Dendritic cell treated with granulocyte-macrophage colony-stimulating factor and Interleukin-4, amounts not matched to agents 40 ng/mL and 50 ng/mL, for 4 days (primary cell): ENCODE data around the gene FAAP20.

Source experiments
- H3K27ac Mint-ChIP-seq: one replicate; pipeline ENCODE4 v1.8.0; 2022; ENCODE audit warnings: mild to moderate bottlenecking, mixed read lengths
- H3K27me3 Mint-ChIP-seq: one replicate; pipeline ENCODE4 v1.8.0; 2022; ENCODE audit warnings: mild to moderate bottlenecking, mixed read lengths
- H3K36me3 Mint-ChIP-seq: one replicate; pipeline ENCODE4 v1.8.0; 2022; ENCODE audit warnings: low read depth, mixed read lengths
- H3K4me1 Mint-ChIP-seq: one replicate; pipeline ENCODE4 v1.8.0; 2022; ENCODE audit warnings: low read depth, mixed read lengths
- H3K4me3 Mint-ChIP-seq: one replicate; pipeline ENCODE4 v1.8.0; 2022; ENCODE audit warnings: mild to moderate bottlenecking, moderate library complexity, mixed read lengths
- H3K9me3 Mint-ChIP-seq: one replicate; pipeline ENCODE4 v1.8.0; 2022; ENCODE audit warnings: mixed read lengths
- intact Hi-C: fragments of 100-400 bp; cut with micrococcal nuclease; formaldehyde crosslinking; loops from one replicate; pipeline ENCODE4 v1.15.0; 2022

Gene FAAP20

DNA sequence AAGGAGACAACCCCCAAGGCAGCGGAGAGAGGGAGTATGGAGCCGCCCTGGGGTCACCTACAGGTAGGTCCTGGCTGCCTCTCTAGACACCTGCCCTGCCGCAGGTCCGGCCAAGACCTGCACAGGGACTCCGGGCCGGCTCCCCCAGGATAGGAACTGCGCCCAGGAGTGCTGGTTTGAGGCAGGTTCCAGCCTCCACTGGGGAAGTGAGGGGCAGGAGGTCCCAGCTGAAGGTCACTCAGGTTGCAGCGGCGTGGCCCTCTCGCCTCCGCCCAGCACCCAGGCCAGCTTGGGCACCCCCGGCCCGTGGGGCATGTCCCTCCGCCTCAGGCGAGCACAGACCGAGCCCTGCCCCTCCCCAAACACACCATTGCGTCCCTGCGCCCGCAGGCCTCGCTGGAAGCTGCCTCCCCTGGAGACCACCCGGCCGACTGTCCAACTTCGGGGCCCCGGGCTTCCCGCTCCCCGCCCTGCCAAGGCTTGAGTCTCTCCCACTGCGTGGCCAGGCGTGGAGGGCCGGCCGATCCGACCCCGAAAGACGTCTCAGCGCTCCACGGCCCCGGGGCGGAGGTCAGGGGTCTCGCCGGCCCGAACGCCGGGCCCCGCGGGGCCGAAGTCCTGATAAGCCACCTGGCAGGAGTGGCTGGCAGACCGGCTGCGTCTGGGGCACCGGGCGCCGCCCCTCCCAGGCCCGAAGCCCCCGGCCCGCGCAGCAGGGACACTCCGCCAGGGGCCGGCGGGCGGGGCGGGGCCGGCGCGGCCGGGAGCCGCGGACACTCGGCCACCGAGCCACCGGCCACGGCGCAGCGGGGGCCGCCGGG lies 32.2 kb upstream of the FAAP20 start:
- H3K36me3 Mint-ChIP-seq = peaks cover 37% of the 10 kb centered on the region

DNA sequence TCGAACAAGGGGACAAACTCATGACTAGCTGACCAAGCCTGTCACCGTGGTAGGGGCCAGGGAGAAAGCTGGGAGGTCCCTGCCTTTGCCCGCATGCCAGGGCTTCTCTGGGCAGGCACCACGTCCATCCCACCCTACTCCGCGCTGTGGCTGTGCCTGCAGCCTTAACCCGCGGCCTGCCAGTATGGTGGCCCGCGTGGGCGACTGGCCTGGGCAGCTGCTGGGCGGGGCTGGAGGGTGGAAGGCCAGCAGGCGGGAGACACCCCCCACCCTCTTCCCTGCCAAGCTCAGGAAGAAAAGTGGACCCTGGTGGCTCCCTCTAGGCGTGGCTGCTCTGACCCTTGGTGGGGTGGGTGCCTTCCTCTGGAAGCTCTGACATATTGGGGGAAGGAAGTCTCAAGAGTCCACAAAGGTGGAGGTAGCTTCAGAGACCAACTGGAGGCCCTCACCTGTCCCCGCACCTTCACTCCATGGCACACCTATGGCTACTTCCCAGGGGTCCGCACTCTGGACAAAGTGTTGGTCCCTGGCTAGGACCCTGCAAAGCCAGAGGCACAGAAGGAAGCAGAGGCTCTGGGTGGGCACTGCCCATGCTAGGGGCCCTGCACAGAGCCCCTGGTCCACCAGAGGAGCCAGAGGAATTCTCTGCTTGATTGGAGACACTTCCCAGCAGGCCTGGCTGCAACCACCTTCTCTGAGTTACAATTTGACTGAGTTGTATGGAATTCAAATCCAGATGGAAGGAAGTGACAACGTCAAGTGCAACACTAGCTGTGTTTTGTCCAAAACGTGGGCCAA lies 30.3 kb upstream of the FAAP20 start:
- peaks cover 18% of the 10 kb centered on the region for H3K36me3 Mint-ChIP-seq
- peak overlapping the region; percentile 4 for H3K4me3 Mint-ChIP-seq
- H3K27ac Mint-ChIP-seq = peak overlapping the region; percentile 86
- H3K4me1 Mint-ChIP-seq = peaks cover 48% of the 10 kb centered on the region
- intact Hi-C loops = no loop called here
- H3K9me3 Mint-ChIP-seq = no peaks in the 10 kb centered on the region
- peaks cover 7% of the 10 kb centered on the region for H3K27me3 Mint-ChIP-seq

More for the DNA sequence above, 32.2 kb upstream of the FAAP20 start:
- Mint-ChIP-seq H3K4me3 (peak overlapping the region; percentile 74), H3K27me3 (peaks cover 3% of the 10 kb centered on the region), H3K4me1 (peaks cover 58% of the 10 kb centered on the region), H3K9me3 (no peaks in the 10 kb centered on the region), H3K27ac (peak overlapping the region; percentile 80)
- intact Hi-C loops = no loop called here

DNA sequence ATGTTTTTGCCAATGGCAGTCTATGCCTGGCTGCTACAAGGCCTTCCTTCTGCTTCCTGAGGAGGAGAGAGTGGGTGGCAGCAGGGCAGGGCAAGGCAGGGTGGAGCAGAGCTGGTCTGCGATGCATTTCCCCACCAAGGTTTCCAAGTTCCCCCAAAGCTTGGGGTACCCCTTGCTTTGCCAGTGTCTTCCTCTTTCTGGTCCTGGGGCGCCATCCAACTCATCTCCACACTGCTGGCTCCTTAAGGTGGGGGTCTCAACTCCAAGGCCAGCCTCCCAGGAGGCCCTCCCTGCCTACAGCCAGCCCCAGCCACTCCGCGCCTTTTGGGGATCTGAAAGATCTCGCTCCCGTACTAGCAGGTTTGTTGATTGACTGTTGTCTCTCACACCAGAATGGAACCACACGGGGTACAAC lies 29.6 kb upstream of the FAAP20 start:
- H3K27me3 Mint-ChIP-seq = peaks cover 7% of the 10 kb centered on the region
- intact Hi-C loops = no loop called here
- H3K4me1 Mint-ChIP-seq = peaks cover 46% of the 10 kb centered on the region
- peaks cover 2% of the 10 kb centered on the region for H3K9me3 Mint-ChIP-seq
- H3K36me3 Mint-ChIP-seq = peaks cover 12% of the 10 kb centered on the region
- peak overlapping the region; percentile 13 for H3K4me3 Mint-ChIP-seq
- peak overlapping the region; percentile 86 for H3K27ac Mint-ChIP-seq

DNA sequence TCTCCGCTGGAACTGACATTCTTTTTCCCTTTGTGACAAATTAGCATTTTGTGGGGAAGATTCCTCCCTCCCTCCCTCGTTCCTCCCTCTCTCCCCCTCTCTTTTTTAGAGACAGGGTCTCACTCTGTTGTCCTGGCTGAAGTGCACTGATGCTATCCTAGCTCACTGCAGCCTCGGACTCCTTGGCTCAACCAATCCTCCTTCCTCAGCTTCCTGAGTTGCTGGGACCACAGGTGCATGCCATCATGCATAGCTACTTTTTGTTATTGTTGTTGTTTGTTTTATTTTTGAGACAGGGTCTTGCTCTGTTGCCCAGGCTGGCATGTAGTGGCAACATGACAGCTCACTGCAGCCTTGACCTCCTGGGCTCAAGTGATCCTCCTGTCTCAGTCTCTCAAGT lies 26.7 kb upstream of the FAAP20 start:
- Mint-ChIP-seq H3K9me3 (peaks cover 9% of the 10 kb centered on the region), H3K27me3 (peaks cover 12% of the 10 kb centered on the region), H3K36me3 (peaks cover 3% of the 10 kb centered on the region), H3K4me1 (peaks cover 49% of the 10 kb centered on the region), H3K4me3 (no peak overlapping the region), H3K27ac (peak overlapping the region; percentile 57)
- intact Hi-C loops = no loop called here

DNA sequence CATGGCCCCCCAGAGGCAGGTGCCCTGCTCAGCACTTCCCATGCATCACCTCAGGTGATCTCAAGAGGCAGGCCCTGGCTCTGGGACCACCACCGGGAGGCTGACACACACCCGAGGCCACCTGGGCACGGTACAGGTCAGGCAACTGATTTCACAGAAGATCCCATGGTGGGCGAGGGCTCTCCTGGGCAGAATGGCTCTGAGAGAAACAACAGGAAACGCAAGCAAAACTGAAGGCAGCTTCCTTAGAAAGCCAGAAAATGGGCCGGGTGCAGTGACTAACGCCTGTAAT lies 22.1 kb upstream of the FAAP20 start:
- peak overlapping the region; percentile 52 for H3K27ac Mint-ChIP-seq
- H3K36me3 Mint-ChIP-seq = no peaks in the 10 kb centered on the region
- H3K27me3 Mint-ChIP-seq = peaks cover 17% of the 10 kb centered on the region
- H3K4me3 Mint-ChIP-seq = no peak overlapping the region
- peaks cover 54% of the 10 kb centered on the region for H3K4me1 Mint-ChIP-seq
- H3K9me3 Mint-ChIP-seq = peaks cover 9% of the 10 kb centered on the region
- intact Hi-C loops = no loop called here

DNA sequence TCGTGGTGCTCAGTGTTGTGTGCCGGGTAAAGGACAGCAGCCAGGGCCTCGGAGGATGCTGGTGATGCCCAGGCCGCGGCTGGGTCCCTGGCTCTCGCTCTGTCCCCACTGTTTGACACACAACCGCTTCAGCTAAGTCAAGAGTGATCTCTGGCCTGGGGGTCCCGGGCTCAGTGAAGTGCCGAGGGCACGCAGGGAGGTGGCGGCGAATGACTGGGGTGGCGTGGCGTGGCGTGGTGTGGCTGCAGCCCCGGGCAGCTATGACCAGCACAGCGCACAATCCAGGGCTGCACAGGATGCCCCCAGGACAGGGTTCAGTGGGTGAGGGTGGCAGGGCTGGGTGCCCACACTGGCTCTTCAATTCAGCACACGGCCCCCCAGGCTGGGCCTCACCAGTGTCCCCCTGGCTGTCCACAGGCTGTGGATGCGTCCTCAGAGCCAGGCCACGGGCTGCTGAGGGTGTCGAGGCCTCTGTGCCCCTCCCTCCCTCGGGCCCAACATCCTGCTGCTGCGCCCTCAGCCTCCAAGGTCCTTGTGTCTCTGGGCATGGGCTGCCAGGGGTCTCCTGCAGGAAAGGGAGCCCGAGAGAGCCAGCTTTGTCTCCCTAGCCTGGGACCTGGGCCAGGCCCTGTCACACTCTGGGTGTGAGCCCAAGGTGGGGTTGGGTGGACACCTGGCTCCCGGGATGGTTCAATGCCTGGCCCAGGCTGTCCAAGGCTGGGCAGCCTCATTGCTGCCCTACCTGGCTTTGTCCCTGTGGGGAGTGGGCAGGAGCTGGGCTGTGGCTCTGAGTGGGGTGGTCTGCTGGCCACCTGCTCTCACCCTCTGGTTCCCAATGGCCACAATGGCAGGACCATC lies 21.6 kb upstream of the FAAP20 start:
- Mint-ChIP-seq H3K4me3 (no peak overlapping the region), H3K9me3 (peaks cover 9% of the 10 kb centered on the region), H3K27me3 (peaks cover 13% of the 10 kb centered on the region), H3K4me1 (peaks cover 50% of the 10 kb centered on the region), H3K36me3 (no peaks in the 10 kb centered on the region), H3K27ac (peak overlapping the region; percentile 52)
- intact Hi-C loops = no loop called here

DNA sequence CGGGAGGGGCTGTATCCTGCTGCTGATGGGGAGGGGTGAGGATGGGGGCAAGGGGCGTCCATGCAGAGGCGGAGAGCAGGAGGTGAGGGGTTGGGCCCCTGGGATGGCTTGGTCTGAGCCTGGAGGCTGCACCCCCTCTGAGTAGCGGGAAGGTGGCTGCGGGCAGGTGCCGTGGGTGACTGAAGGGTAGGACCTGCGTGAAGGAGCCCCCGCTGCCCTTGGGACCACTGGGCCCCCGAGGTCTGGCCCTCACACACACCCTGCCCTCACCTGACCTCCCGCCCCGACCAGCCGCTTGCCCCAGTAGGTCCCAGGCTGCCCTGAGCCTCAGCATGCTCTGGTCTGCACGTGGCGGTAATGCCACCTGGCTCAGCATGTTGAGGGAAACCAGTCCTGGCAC lies 20.8 kb upstream of the FAAP20 start:
- no peak overlapping the region for H3K4me3 Mint-ChIP-seq
- intact Hi-C loops = no loop called here
- peaks cover 49% of the 10 kb centered on the region for H3K4me1 Mint-ChIP-seq
- peak overlapping the region; percentile 86 for H3K27ac Mint-ChIP-seq
- H3K36me3 Mint-ChIP-seq = no peaks in the 10 kb centered on the region
- peaks cover 9% of the 10 kb centered on the region for H3K9me3 Mint-ChIP-seq
- peaks cover 13% of the 10 kb centered on the region for H3K27me3 Mint-ChIP-seq

DNA sequence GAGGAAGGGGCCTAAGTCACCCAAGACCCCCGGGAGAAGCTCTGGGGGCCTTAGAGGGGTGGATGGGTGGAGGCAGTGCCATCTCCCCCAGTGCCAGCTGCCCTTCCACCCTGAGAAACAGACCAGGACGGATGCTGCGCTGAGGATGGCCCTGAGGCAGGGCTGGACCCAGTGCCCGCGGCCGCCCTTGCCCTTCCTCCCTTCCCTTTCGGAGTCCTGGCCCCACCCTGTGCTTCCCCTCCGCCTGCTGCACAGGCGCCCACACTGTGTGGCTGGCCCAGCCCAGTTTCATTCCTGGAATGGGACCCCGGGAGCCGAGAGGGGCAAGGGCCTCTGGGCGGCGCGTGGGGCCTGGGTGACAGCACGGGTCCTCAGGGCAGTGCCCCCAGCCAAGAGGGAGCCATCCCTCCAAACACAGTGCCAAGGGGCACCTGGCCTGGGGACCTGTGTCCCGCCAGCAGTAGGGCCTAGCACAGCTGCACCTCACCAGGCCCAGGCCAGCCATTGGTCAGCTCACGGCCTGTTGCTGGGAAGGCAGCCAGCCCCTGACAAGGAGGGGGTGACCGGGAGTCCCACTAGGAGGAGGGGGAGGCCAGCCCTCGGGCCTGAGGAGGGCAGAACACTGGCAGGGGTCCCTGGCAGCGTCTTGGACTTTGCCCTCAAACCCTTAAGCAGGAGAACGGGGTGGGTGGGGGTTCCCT lies 20.1 kb upstream of the FAAP20 start:
- intact Hi-C loops = no loop called here
- no peaks in the 10 kb centered on the region for H3K36me3 Mint-ChIP-seq

DNA sequence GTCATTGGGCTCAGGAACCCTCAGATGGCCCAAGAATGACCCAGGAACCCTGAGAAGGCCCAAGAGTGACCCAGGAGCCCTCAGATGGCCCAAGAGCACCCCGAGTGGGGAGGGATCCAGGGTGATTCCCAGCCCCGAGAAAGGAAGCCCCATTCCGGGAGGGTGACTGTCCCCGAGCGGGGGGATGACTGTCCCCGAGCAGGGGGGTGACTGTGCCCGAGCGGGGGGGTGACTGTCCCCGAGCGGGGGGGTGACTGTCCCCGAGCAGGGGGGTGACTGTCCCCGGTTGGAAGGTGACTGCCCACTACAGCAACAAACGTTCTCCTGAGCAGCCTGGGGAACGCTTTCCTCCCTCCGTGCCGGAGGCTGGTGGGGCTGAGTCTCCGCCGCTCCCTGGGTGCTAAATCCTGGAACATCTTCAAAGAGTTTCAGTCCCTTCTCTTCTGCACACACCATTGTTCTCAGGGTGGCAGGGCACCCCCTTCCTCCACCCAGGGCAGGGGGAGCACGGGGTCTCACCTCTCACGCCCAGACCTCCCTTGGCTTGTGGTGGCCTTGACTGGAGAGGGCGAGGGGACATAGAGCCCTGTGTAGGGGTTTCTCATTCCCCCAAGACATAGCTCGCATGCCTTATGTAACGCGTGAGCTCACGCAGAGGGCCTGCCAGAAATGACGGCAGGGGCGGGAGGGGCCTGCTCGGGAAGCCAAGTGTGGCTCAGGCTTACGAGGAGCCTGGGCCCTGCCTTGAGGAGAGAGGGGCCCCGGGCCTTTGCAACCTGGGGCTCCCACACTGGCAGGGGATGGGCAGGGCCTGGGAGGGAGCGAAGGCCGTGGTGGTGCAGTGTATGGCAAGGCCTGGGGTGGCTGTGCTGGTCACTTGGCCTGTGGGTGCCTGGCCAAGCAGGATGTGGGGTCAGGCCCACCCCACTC lies 19.3 kb upstream of the FAAP20 start:
- H3K4me1 Mint-ChIP-seq = peaks cover 48% of the 10 kb centered on the region
- H3K36me3 Mint-ChIP-seq = no peaks in the 10 kb centered on the region
- H3K27me3 Mint-ChIP-seq = peaks cover 22% of the 10 kb centered on the region
- peak overlapping the region; percentile 55 for H3K4me3 Mint-ChIP-seq
- H3K9me3 Mint-ChIP-seq = peaks cover 3% of the 10 kb centered on the region
- intact Hi-C loops = loop anchor here (2.0 kb wide), 1 partner anchor 17 kb away; no protein-coding TSS in a partner anchor
- H3K27ac Mint-ChIP-seq = peak overlapping the region; percentile 86

More for the DNA sequence above, 20.1 kb upstream of the FAAP20 start:
- peaks cover 14% of the 10 kb centered on the region for H3K27me3 Mint-ChIP-seq
- H3K4me3 Mint-ChIP-seq = peak overlapping the region; percentile 32
- peak overlapping the region; percentile 86 for H3K27ac Mint-ChIP-seq
- H3K9me3 Mint-ChIP-seq = peaks cover 9% of the 10 kb centered on the region
- H3K4me1 Mint-ChIP-seq = peaks cover 49% of the 10 kb centered on the region

DNA sequence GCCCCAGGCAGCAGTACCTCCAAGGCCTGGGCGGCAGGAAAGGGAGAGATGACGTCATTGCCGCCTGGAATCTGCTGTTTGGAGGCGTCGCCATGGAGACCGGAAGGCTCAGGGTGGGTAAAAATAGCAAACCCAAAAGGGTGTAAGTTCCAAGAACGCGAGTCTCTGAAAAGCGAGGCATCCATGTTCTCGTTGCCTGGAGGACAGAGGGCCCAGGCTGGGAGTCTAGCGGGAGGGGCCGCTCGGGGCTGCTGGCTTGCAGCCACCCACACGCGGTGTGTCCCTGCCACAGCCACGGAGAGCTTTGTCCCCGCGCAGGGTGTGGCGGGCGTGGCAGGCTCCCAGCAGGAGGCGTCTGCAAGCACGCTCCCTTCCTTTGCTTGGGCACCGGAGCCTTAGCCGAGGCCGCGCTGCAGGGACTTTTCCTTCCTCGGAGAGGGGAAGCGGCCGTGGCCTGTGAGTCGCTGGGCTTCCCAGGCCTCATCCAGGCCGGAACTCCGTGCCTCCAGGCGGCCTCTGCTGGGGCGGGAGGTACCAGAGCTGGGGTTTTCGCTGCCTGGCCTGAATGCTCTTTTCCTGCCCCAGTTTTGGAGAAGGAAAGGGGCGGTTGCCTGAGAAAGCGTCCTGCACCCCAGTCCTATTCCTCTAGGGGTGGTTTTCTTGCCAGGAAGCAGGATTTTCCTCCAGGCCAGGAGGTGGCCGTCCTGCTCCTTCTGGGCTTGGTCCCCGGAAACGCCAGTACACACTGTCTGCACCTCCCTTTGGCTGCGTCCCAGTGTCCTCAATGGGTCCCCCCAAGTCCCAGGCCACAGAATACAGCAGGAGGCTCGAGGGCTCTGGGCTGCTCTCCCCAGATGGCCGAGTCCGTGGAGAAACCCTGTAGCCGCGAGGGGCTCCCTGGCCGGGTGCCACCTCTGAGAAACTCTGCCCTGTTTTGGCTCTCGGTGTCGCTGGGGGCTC lies 18.2 kb upstream of the FAAP20 start:
- Mint-ChIP-seq H3K4me1 (peaks cover 49% of the 10 kb centered on the region), H3K4me3 (peak overlapping the region; percentile 55), H3K27me3 (peaks cover 26% of the 10 kb centered on the region), H3K36me3 (no peaks in the 10 kb centered on the region), H3K27ac (peak overlapping the region; percentile 86), H3K9me3 (no peaks in the 10 kb centered on the region)
- intact Hi-C loops = loop anchor here (2.0 kb wide), 1 partner anchor 18 kb away; no protein-coding TSS in a partner anchor

DNA sequence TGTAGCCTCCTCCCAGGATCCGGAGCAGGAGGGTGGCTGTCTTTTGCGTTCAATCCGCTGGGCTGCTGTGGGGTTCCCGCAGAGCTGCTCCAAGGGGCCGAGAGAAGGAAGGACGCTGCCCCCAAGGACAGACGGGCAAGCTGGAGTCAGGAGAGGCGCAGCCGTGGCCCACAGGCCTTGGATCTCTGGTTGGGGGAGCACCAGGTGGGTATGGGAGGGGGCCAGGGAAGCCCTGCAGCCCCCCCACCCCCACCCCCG lies 17.6 kb upstream of the FAAP20 start:
- H3K27ac Mint-ChIP-seq = peak overlapping the region; percentile 86
- intact Hi-C loops = loop anchor here (2.0 kb wide), 1 partner anchor 19 kb away; no protein-coding TSS in a partner anchor
- H3K4me1 Mint-ChIP-seq = peaks cover 55% of the 10 kb centered on the region

DNA sequence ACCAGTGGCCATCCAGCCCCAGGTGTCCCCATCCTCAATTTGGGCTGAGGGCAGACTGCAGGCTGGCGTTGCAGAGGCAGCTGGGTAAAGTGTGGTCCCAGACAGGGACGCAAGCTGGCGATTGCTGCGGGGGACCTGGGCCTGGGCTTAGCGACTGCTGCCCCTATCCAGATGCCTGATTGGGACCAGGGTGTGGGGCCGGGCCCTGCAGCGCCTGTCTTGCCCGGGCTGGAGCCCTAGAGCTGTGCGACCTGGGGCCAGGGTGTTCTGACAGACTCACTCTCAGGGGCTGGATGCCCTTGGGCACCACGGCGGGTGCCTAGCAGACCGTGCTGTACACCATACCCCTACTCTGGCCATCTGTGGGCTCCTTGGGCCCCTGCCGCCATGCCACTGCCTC lies 16.2 kb upstream of the FAAP20 start:
- intact Hi-C loops = no loop called here
- H3K36me3 Mint-ChIP-seq = no peaks in the 10 kb centered on the region
- peak overlapping the region; percentile 31 for H3K27ac Mint-ChIP-seq
- H3K27me3 Mint-ChIP-seq = peaks cover 29% of the 10 kb centered on the region
- H3K4me1 Mint-ChIP-seq = peaks cover 66% of the 10 kb centered on the region
- no peak overlapping the region for H3K4me3 Mint-ChIP-seq
- no peaks in the 10 kb centered on the region for H3K9me3 Mint-ChIP-seq

More for the DNA sequence above, 17.6 kb upstream of the FAAP20 start:
- Mint-ChIP-seq H3K9me3 (no peaks in the 10 kb centered on the region), H3K27me3 (peaks cover 29% of the 10 kb centered on the region), H3K4me3 (no peak overlapping the region), H3K36me3 (no peaks in the 10 kb centered on the region)
